Measurements from ENCODE around the gene SLC17A5.
"Not testable (repeated sequence)": the region's sequence is repeated elsewhere in the genome, so short reads cannot be mapped to it uniquely, and the experiment has no call there.

SLC17A5 gene

DNA sequence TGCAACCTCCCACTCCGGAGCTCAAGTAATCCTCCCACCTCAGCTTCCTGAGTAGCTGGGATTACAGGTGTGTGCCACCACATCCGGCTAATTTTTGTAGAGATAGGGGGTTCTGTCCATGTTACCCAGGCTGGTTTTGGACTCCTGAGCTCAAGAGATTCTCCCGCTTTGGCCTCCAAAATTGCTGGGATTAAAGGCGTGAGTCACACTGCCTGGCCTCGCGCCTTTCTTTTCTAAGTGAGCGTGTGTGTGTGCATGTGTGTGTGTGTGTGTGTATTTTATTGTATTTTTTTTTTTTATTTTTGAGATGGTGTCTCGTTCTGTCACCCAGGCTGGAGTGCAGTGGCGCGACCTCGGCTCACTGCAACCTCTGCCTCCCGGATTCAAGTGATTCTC lies 94.4 kb downstream of the SLC17A5 start:
- H3K9me3 ChIP-seq (ENCODE audit: control insufficient read depth, low read length); H3K4me1 ChIP-seq (ENCODE audit: control insufficient read depth, insufficient read depth, low read length); H3K36me3 ChIP-seq (ENCODE audit: control insufficient read depth, insufficient read depth, low read length); H3K27me3 ChIP-seq (ENCODE audit: control insufficient read depth, insufficient read depth, low read length, poor library complexity, severe bottlenecking); H3K4me3 ChIP-seq (ENCODE audit: insufficient read depth, low read depth, low read length); H3K27ac ChIP-seq (ENCODE audit: insufficient read depth, low read depth, low read length, poor library complexity, severe bottlenecking): not testable (repeated sequence)
- 94 to 96% methylated on average over 12 of the region's 12 CpGs for WGBS, 2 experiments

DNA sequence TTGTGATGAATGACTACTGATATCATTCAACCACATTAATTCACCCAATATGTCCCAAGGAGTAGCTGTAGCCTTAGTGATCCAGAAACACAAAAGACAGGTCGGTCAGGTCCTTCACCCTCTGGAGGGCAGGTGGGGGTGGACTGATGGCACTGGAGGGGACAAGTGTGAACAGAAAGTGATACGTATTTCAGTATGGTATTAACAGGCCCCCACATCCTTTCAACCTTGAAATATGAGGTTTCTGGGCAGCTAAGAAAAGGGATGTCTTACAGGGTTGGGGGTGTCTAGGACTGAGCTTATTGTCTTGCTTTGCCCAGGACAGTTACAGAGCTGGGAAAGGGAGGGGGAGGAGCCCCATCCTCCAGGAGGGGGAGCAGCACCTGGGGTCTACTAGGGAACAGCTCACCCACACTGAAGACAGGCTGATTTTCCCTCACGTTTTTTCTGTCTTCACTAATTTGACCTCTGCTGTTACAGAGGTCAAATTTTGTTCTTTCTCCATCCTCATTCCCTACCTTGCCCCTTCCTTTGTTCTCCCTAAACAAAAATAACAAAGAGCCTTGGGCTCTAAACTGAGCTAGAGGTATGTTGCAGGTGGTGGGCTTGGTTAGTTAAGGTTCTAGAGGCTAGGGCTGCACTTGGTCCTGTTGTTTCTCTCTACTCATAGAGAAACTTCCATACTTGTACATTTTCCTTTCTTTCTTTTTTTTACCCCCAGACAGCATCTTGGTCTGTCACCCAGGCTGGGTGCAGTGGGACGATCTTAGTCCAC lies 95.0 kb downstream of the SLC17A5 start:
- Histone ChIP-seq H3K4me1 (ENCODE audit: control insufficient read depth, insufficient read depth, low read length) (peaks cover 7% of the 10 kb centered on the region), H3K36me3 (ENCODE audit: control insufficient read depth, insufficient read depth, low read length) (no peaks in the 10 kb centered on the region), H3K4me3 (ENCODE audit: insufficient read depth, low read depth, low read length) (no peak overlapping the region), H3K27me3 (ENCODE audit: control insufficient read depth, insufficient read depth, low read length, poor library complexity, severe bottlenecking) (no peaks in the 10 kb centered on the region), H3K27ac (ENCODE audit: insufficient read depth, low read depth, low read length, poor library complexity, severe bottlenecking) (no peak overlapping the region), H3K9me3 (ENCODE audit: control insufficient read depth, low read length) (no peaks in the 10 kb centered on the region)
- 65 to 66% methylated on average over 4 of the region's 4 CpGs for WGBS, 2 experiments

DNA sequence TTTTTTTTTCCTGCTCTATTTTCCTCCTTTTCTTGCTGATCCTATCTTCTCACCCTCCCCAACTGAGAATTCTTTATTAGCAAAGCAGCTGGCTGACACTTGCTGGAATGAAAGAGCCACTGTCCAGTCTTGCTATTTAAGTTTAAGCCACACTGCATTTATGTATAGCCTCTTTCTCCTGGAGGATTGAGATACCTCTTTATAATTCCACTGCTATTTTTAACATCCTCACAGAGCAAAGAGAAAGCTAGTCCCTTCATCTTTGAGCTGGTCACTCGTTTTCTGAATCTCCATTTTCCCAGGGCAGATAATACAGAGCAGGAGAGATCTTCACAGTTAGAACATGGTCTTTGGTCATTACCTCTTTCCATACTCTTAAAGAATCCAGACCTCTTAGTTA lies 97.0 kb downstream of the SLC17A5 start:
- no peak overlapping the region for H3K4me3 ChIP-seq (ENCODE audit: insufficient read depth, low read depth, low read length)
- H3K27me3 ChIP-seq (ENCODE audit: control insufficient read depth, insufficient read depth, low read length, poor library complexity, severe bottlenecking), result no peaks in the 10 kb centered on the region
- WGBS, 2 experiments, result 77 to 81% methylated on average over 1 of the region's 1 CpG

GRCh38 chr6:73555380-73555949 lies 98.3 kb downstream of the SLC17A5 start:
- not testable (repeated sequence) for H3K27me3 ChIP-seq (ENCODE audit: control insufficient read depth, insufficient read depth, low read length, poor library complexity, severe bottlenecking); H3K9me3 ChIP-seq (ENCODE audit: control insufficient read depth, low read length); H3K36me3 ChIP-seq (ENCODE audit: control insufficient read depth, insufficient read depth, low read length); H3K27ac ChIP-seq (ENCODE audit: insufficient read depth, low read depth, low read length, poor library complexity, severe bottlenecking); H3K4me3 ChIP-seq (ENCODE audit: insufficient read depth, low read depth, low read length); H3K4me1 ChIP-seq (ENCODE audit: control insufficient read depth, insufficient read depth, low read length)
- 91 to 96% methylated on average over 10 of the region's 11 CpGs for WGBS, 2 experiments

More for the DNA sequence above, 97.0 kb downstream of the SLC17A5 start:
- Histone ChIP-seq H3K9me3 (ENCODE audit: control insufficient read depth, low read length) (no peaks in the 10 kb centered on the region), H3K27ac (ENCODE audit: insufficient read depth, low read depth, low read length, poor library complexity, severe bottlenecking) (no peak overlapping the region), H3K36me3 (ENCODE audit: control insufficient read depth, insufficient read depth, low read length) (no peaks in the 10 kb centered on the region), H3K4me1 (ENCODE audit: control insufficient read depth, insufficient read depth, low read length) (peaks cover 7% of the 10 kb centered on the region)

DNA sequence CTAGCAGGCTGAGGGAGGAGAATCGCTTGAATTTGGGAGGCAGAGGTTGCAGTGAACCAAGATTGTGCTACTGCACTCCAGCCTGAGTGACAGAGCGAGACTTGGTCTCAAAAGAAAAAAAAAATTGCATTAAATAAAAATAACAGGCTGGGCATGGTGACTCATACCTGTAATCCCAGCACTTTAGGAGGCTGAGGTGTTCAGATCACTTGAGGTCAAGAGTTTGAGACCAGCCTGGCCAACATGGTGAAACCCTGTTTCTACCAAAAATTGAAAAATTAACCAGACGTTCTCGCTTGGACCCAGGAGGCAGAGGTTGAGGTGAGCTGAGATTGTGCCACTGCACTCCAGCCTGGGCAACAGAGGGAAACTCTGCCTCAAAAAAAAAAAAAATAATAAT lies 102.7 kb downstream of the SLC17A5 start:
- WGBS, 2 experiments, result 95 to 97% methylated on average over 4 of the region's 4 CpGs
- H3K4me1 ChIP-seq (ENCODE audit: control insufficient read depth, insufficient read depth, low read length); H3K27ac ChIP-seq (ENCODE audit: insufficient read depth, low read depth, low read length, poor library complexity, severe bottlenecking); H3K27me3 ChIP-seq (ENCODE audit: control insufficient read depth, insufficient read depth, low read length, poor library complexity, severe bottlenecking); H3K4me3 ChIP-seq (ENCODE audit: insufficient read depth, low read depth, low read length); H3K9me3 ChIP-seq (ENCODE audit: control insufficient read depth, low read length); H3K36me3 ChIP-seq (ENCODE audit: control insufficient read depth, insufficient read depth, low read length): not testable (repeated sequence)

DNA sequence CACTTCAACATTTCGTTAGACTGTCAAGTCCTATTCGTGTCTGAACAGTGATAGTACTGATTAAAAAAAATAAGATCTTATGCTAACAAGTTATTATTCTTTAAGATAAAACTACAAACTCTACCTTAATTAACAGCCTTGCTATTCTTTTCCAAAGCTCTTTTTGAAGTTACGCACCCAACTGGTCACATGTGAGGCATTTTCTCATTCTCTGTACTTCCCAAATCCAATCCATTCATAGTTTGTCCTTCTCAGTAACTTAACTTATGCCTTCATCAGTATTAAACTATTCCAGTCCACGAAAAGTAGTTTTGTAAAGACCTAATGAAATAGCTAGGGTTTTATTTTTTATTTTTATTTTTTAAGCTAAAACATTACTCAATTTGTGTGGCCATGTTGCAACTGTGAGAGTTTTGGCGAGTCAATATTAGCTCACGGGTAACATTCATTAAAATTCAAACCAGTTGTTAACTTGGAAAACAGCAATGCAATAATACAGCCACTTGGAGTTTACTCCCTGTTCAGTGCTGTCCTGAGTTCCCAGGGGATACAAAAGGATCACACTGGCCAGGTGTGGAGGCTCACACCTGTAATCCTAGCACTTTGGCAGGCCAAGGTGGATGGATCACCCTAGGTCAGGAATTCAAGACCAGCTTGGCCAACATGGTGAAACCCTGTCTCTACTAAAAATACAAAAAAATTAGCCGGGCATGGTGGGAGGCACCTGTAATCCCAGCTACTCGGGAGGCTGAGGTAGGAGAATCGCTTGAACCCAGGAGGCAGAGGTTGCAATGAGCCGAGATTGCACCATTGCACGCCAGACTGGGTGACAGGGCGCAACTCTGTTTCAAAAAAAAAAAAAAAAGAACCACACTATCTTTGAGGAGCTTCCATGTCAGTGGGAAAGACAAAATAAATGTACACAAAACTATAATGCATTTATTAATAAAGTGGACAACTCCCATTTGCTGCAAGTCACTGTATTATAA lies 105.0 kb downstream of the SLC17A5 start:
- Histone ChIP-seq H3K36me3 (ENCODE audit: control insufficient read depth, insufficient read depth, low read length) (no peaks in the 10 kb centered on the region), H3K27me3 (ENCODE audit: control insufficient read depth, insufficient read depth, low read length, poor library complexity, severe bottlenecking) (no peaks in the 10 kb centered on the region), H3K27ac (ENCODE audit: insufficient read depth, low read depth, low read length, poor library complexity, severe bottlenecking) (no peak overlapping the region), H3K9me3 (ENCODE audit: control insufficient read depth, low read length) (no peaks in the 10 kb centered on the region), H3K4me1 (ENCODE audit: control insufficient read depth, insufficient read depth, low read length) (no peaks in the 10 kb centered on the region), H3K4me3 (ENCODE audit: insufficient read depth, low read depth, low read length) (no peak overlapping the region)
- 92 to 93% methylated on average over 11 of the region's 12 CpGs for WGBS, 2 experiments

GRCh38 chr6:73547036-73547435 lies 106.8 kb downstream of the SLC17A5 start:
- WGBS, 2 experiments, result no CpG with 5 or more reads among the region's 1 CpG
- no peaks in the 10 kb centered on the region for H3K4me1 ChIP-seq (ENCODE audit: control insufficient read depth, insufficient read depth, low read length)
- H3K27ac ChIP-seq (ENCODE audit: insufficient read depth, low read depth, low read length, poor library complexity, severe bottlenecking), result no peak overlapping the region
- H3K9me3 ChIP-seq (ENCODE audit: control insufficient read depth, low read length), result no peaks in the 10 kb centered on the region
- H3K4me3 ChIP-seq (ENCODE audit: insufficient read depth, low read depth, low read length), result no peak overlapping the region
- no peaks in the 10 kb centered on the region for H3K36me3 ChIP-seq (ENCODE audit: control insufficient read depth, insufficient read depth, low read length)
- no peaks in the 10 kb centered on the region for H3K27me3 ChIP-seq (ENCODE audit: control insufficient read depth, insufficient read depth, low read length, poor library complexity, severe bottlenecking)
